GM12878 (cell line): Measurements from ENCODE around the gene TARS3. TPM values are rescaled to one million over a fixed set of nuclear protein-coding genes. Genes with fewer than 3 reads are reported as not detected.

Experiments used
- ATAC-seq: fragments of 200-7000 bp; cut with Tn5 transposase; 3 replicates; pipeline ENCODE4 v1.9.1; 2020; ENCODE audit warnings: mild to moderate bottlenecking, moderate library complexity
- BruUV-seq: library from RNA; stranded (reverse); fragments of 400-500 nt; replicated peaks from 2 replicates; lab custom pipeline; 2021; lab: Mats Ljungman, UMichigan
- CTCF ChIA-PET: fragments of 300-600 bp; sonication (Branson Sonifier 250); formaldehyde crosslinking; extraction: SDS; loops from one replicate; lab custom pipeline; 2021; ENCODE audit warnings: inconsistent platforms; lab: Yijun Ruan, JAX
- POLR2A ChIA-PET: fragments of 350-600 bp; formaldehyde crosslinking; extraction: SDS; loops from one replicate; lab custom pipeline; 2021; ENCODE audit warnings: inconsistent platforms; lab: Charles Lee
- RAD21 ChIA-PET: fragments of 300-600 bp; sonication (Branson Sonifier 250); formaldehyde crosslinking; loops from one replicate; lab custom pipeline; 2023; ENCODE audit warnings: antibody characterized with exemption; ENCODE audit not compliant: unreplicated experiment; lab: Charles Lee
- SMC1A ChIA-PET: fragments of 300-600 bp; sonication (Branson Sonifier 250); formaldehyde crosslinking; loops from one replicate; lab custom pipeline; 2023; ENCODE audit not compliant: unreplicated experiment, uncharacterized antibody; lab: Charles Lee
- DNase-seq: peaks from one replicate; pipeline ENCODE4 v3.0.0-alpha.2; 2011; ENCODE audit warnings: low read depth, low spot score
- FAIRE-seq: peaks from 3 replicates; lab custom pipeline; 2011; peaks lifted over from hg19 to GRCh38; lab: Jason Lieb, UNC
- H2AFZ ChIP-seq: 2 replicates; pipeline ENCODE4 v1.6.0; 2011; ENCODE audit warnings: low read depth, low read length, control low read depth; ENCODE audit not compliant: control insufficient read depth
- H3K27ac ChIP-seq: 2 replicates; pipeline ENCODE4 v1.5.1; 2011; ENCODE audit warnings: control low read depth; ENCODE audit not compliant: control insufficient read depth, insufficient read depth
- H3K27me3 ChIP-seq, 2 experiments: replicated peaks in 1 of 2; 2 replicates each; pipeline versions ENCODE4 v1.6.0 to v1.6.1; 2011; ENCODE audit warnings: low read length in 1 of 2; ENCODE audit not compliant: control insufficient read depth in 2 of 2, insufficient read depth in 2 of 2
- H3K36me3 ChIP-seq, 2 experiments: 2 replicates each; pipeline ENCODE4 v1.5.1; 2011; ENCODE audit warnings: low read length in 1 of 2; ENCODE audit not compliant: control insufficient read depth in 2 of 2, insufficient read depth in 2 of 2
- H3K4me1 ChIP-seq: 2 replicates; pipeline ENCODE4 v1.6.1; 2011; ENCODE audit warnings: mild to moderate bottlenecking, low read length, moderate library complexity, mixed read lengths; ENCODE audit not compliant: control insufficient read depth, insufficient read depth
- H3K4me2 ChIP-seq: 2 replicates; pipeline ENCODE4 v1.6.0; 2011; ENCODE audit warnings: control low read depth; ENCODE audit not compliant: control insufficient read depth, insufficient read depth
- H3K4me3 ChIP-seq: fragments of 200-600 bp; sonication (generic); 2 replicates; pipeline ENCODE4 v1.5.1; 2016
- H3K79me2 ChIP-seq: 2 replicates; pipeline ENCODE4 v1.6.0; 2011; ENCODE audit warnings: low read length; ENCODE audit not compliant: control insufficient read depth, insufficient read depth
- H3K9ac ChIP-seq: 2 replicates; pipeline ENCODE4 v1.8.0; 2011; ENCODE audit warnings: low read length, control low read depth, mixed read lengths; ENCODE audit not compliant: control insufficient read depth, insufficient read depth
- H3K9me3 ChIP-seq: replicated peaks from 3 replicates; pipeline ENCODE4 v1.5.1; 2011; ENCODE audit warnings: mild to moderate bottlenecking, low read length; ENCODE audit not compliant: control insufficient read depth, insufficient read depth
- H4K20me1 ChIP-seq: 2 replicates; pipeline ENCODE4 v1.6.0; 2011; ENCODE audit not compliant: control insufficient read depth, insufficient read depth
- DPF2 ChIP-seq: fragments of 450-650 bp; IDR thresholded peaks from 2 replicates; pipeline ENCODE4 v1.6.1; 2017; ENCODE audit warnings: mild to moderate bottlenecking
- FOS ChIP-seq: IDR thresholded peaks from 3 replicates; pipeline ENCODE4 v1.6.1; 2011; ENCODE audit warnings: borderline replicate concordance; ENCODE audit not compliant: insufficient read length; ENCODE audit errors: extremely low read depth
- HDAC6 ChIP-seq: fragments of 200-600 bp; sonication (generic); IDR thresholded peaks from one replicate; pipeline ENCODE4 v1.8.0; 2017; ENCODE audit warnings: antibody characterized with exemption; ENCODE audit not compliant: unreplicated experiment
- HDGF ChIP-seq: fragments of 450-650 bp; IDR thresholded peaks from 2 replicates; pipeline ENCODE4 v1.6.1; 2016; ENCODE audit warnings: antibody characterized with exemption
- MTA2 ChIP-seq: fragments of 450-650 bp; IDR thresholded peaks from 2 replicates; pipeline ENCODE4 v1.6.1; 2016; ENCODE audit warnings: low read depth, mild to moderate bottlenecking, moderate library complexity
- NFIC ChIP-seq: IDR thresholded peaks from 2 replicates; pipeline ENCODE4 v1.6.1; 2012; ENCODE audit warnings: low read depth, mild to moderate bottlenecking, inconsistent platforms, low read length, moderate library complexity
- SKIL ChIP-seq: fragments of 450-650 bp; IDR thresholded peaks from 2 replicates; pipeline ENCODE4 v1.6.1; 2017; ENCODE audit warnings: mild to moderate bottlenecking, low read depth, inconsistent platforms; ENCODE audit not compliant: poor library complexity, severe bottlenecking
- SPI1 ChIP-seq: IDR thresholded peaks from 2 replicates; pipeline ENCODE4 v1.6.1; 2011; ENCODE audit warnings: low read depth, mild to moderate bottlenecking, low read length, moderate library complexity, borderline replicate concordance; ENCODE audit not compliant: insufficient read depth
- SREBF2 ChIP-seq: IDR thresholded peaks from 2 replicates; pipeline ENCODE4 v1.6.1; 2012; ENCODE audit warnings: mild to moderate bottlenecking, low read length
- SUPT20H ChIP-seq: IDR thresholded peaks from 2 replicates; pipeline ENCODE4 v1.6.1; 2011; ENCODE audit warnings: low read depth, mild to moderate bottlenecking, low read length, moderate library complexity, borderline replicate concordance; ENCODE audit not compliant: control insufficient read depth
- ZNF24 ChIP-seq: fragments of 450-650 bp; IDR thresholded peaks from 2 replicates; pipeline ENCODE4 v1.6.1; 2017; ENCODE audit warnings: antibody characterized with exemption, mild to moderate bottlenecking
- ZNF384 ChIP-seq: IDR thresholded peaks from 2 replicates; pipeline ENCODE4 v1.6.1; 2012; ENCODE audit warnings: low read depth, mild to moderate bottlenecking, low read length, improper control_type of control experiment, borderline replicate concordance
- WGBS: methylation state at CpG from one replicate; pipeline ENCODE4 v1.1.6; 2016; ENCODE audit warnings: low lambda C conversion rate; ENCODE audit not compliant: insufficient replicate concordance, insufficient coverage; ENCODE audit errors: missing lambda C conversion rate; 5-methylcytosine and 5-hydroxymethylcytosine counted together
- in situ Hi-C: fragments of 300-500 bp; cut with MboI; formaldehyde crosslinking; loops from 9 replicates; pipeline ENCODE4 v1.14.3; 2018; ENCODE audit warnings: mixed read lengths
- intact Hi-C: fragments of 100-400 bp; cut with micrococcal nuclease; formaldehyde crosslinking; loops from one replicate; pipeline ENCODE4 v1.14.2; 2022; ENCODE audit not compliant: unreplicated experiment
- polyA plus RNA-seq, 11 experiments: library from polyadenylated mRNA; depleted of rRNA in 4 of 11; unstranded in 6 of 11; stranded (reverse) in 5 of 11; fragments of >200 nt; fragmentation: Nextera tagmentation in 4 of 11; fragmentation: Illumina TruSeq in 1 of 11; extraction: Ambion mirVana in 4 of 11; extraction: Trizol in 1 of 11; gene quantifications; 1 replicate in 1 of 11; 2 replicates in 10 of 11; pipeline versions ENCODE4 v1.2.1 to v1.2.3, GENCODE V29; 2011 to 2016; ENCODE audit warnings: inconsistent platforms in 2 of 11, missing spikeins in 2 of 11, low read depth in 1 of 11
- total RNA-seq, 4 experiments: library from RNA; depleted of rRNA in 3 of 4; stranded (reverse); fragments of >200 nt in 3 of 4; fragmentation: Illumina TruSeq in 1 of 4; extraction: Trizol in 1 of 4; gene quantifications; 2 replicates each; pipeline versions ENCODE4 v1.2.1 to v1.2.3, GENCODE V29; 2013 to 2021
- TF ChIP-seq, protein P1 (sequence below): IDR thresholded peaks from 2 replicates; pipeline ENCODE4 v1.6.1; 2011; ENCODE audit warnings: borderline replicate concordance, low read depth, mild to moderate bottlenecking, moderate library complexity, mixed read lengths, low read length; ENCODE audit not compliant: insufficient read depth; ENCODE audit errors: extremely low read length

The TARS3 gene
- total and polyA plus RNA-seq, 10 of the 15 experiments (the other 5 are each of a cell fraction or from before 2014, with no cell fraction given): 1.4 to 7.8 (median 5.3) TPM

- Histone ChIP-seq H3K27ac (no peak overlapping the region), H3K9me3 (peaks cover under 1% of the 10 kb centered on the region; the same call in 1 of the 3 replicates), H3K79me2 (no peaks in the 10 kb centered on the region), H2AFZ (no peak overlapping the region), H3K4me2 (no peak overlapping the region), H4K20me1 (no peaks in the 10 kb centered on the region), H3K4me3 (no peak overlapping the region), H3K4me1 (peaks cover 3% of the 10 kb centered on the region), H3K9ac (no peak overlapping the region), H3K36me3 (peaks cover 2 to 11% of the 10 kb centered on the region in 2 experiments; a peak in 3 of 4 replicates), H3K27me3 (no peaks in the 10 kb centered on the region)
- ChIA-PET SMC1A (no interaction called here), RAD21 (no interaction called here), POLR2A (no interaction called here), CTCF (no interaction called here)
- intact Hi-C loops (no loop called here), in situ Hi-C loops (no loop called here)
- FAIRE-seq: no peak
- ATAC-seq: no peak
- WGBS: 97% methylated on average over 2 of the region's 2 CpGs
- DNase-seq: no peak
- BruUV-seq: no TSS peak
- TF ChIP-seq ZNF384: no peak
- no peak for TF ChIP-seq SUPT20H
- TF ChIP-seq SKIL: no peak
Observed at GRCh38 chr15:101698314-101698713, 26.0 kb downstream of the TARS3 start.

DNA sequence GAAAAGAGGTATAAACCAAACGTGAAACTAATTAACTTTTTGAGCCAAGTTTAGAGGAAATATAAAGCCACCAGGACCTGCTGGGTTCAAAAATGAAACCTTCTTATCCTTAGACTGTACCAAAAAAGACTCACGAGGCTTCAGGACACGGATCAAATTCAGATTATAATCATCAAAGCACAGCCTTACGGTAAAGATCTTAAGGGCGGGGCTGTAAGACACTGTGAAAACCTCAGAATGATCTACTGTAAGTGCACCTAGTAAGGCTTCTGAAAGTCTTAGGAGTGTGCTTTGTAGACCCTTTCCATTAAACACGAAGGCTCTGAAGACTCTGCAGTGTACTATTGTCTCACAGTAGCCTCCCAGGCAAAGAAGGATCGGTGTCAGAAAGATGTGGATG lies 26.8 kb downstream of the TARS3 start:
- no peaks in the 10 kb centered on the region for H4K20me1 ChIP-seq
- SMC1A ChIA-PET: no interaction called here
- DNase-seq: no peak
- no peak for ATAC-seq
- FAIRE-seq: no peak
- WGBS: 90% methylated on average over 7 of the region's 7 CpGs
- peaks cover 10% of the 10 kb centered on the region for H3K4me1 ChIP-seq
- H3K4me3 ChIP-seq: no peak overlapping the region
- H2AFZ ChIP-seq: no peak overlapping the region
- H3K36me3 ChIP-seq: peaks cover under 1 to 14% of the 10 kb centered on the region in 2 experiments; a peak in 3 of 4 replicates
- POLR2A ChIA-PET: no interaction called here
- no TSS peak for BruUV-seq
- no peak overlapping the region for H3K9ac ChIP-seq
- H3K9me3 ChIP-seq: peaks cover 1% of the 10 kb centered on the region; the same call in 2 of the 3 replicates
- no peaks in the 10 kb centered on the region for H3K27me3 ChIP-seq
- RAD21 ChIA-PET: no interaction called here
- no peaks in the 10 kb centered on the region for H3K79me2 ChIP-seq
- in situ Hi-C loops: no loop called here
- H3K27ac ChIP-seq: no peak overlapping the region
- H3K4me2 ChIP-seq: no peak overlapping the region
- intact Hi-C loops: no loop called here
- CTCF ChIA-PET: interaction anchor here (0.7 kb wide), 1 partner anchor 397 kb away, joined by 3 read pairs; no protein-coding TSS in a partner anchor
- TF ChIP-seq DPF2 (no peak), SPI1 (no peak), FOS (no peak), HDGF (no peak), HDAC6 (no peak), SREBF2 (no peak), MTA2 (no peak), ZNF24 (no peak), NFIC (no peak)
- TF ChIP-seq, protein P1, sequence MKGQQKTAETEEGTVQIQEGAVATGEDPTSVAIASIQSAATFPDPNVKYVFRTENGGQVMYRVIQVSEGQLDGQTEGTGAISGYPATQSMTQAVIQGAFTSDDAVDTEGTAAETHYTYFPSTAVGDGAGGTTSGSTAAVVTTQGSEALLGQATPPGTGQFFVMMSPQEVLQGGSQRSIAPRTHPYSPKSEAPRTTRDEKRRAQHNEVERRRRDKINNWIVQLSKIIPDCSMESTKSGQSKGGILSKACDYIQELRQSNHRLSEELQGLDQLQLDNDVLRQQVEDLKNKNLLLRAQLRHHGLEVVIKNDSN: no peak
